Karpas-422 (cell line): ENCODE data around the gene STMP1. TPM values are rescaled to one million over a fixed set of nuclear protein-coding genes. Genes with fewer than 3 reads are reported as not detected.

Experiments used
- DNase-seq: peaks from one replicate; pipeline ENCODE4 v3.0.0-alpha.2; 2015
- H2AFZ ChIP-seq: fragments of 200-600 bp; sonication (generic); 2 replicates; pipeline ENCODE4 v1.6.1; 2014; ENCODE audit warnings: antibody characterized with exemption, low read length, mixed read lengths
- H3K27ac ChIP-seq: fragments of 200-600 bp; sonication (generic); 2 replicates; pipeline ENCODE4 v1.5.1; 2014; ENCODE audit warnings: mild to moderate bottlenecking, low read length, moderate library complexity
- H3K27me3 ChIP-seq: fragments of 200-600 bp; sonication (generic); 2 replicates; pipeline ENCODE4 v1.6.1; 2014; ENCODE audit warnings: low read length, mixed read lengths
- H3K36me3 ChIP-seq: fragments of 200-600 bp; sonication (generic); 2 replicates; pipeline ENCODE4 v1.6.1; 2014; ENCODE audit warnings: low read length, mixed read lengths; ENCODE audit not compliant: insufficient read depth
- H3K4me1 ChIP-seq: fragments of 200-600 bp; sonication (generic); 2 replicates; pipeline ENCODE4 v1.6.1; 2014; ENCODE audit warnings: mild to moderate bottlenecking, low read length, mixed read lengths
- H3K4me2 ChIP-seq: fragments of 200-600 bp; sonication (generic); 2 replicates; pipeline ENCODE4 v1.6.1; 2014; ENCODE audit warnings: low read length, low read depth, mild to moderate bottlenecking; ENCODE audit not compliant: poor library complexity, severe bottlenecking
- H3K4me3 ChIP-seq: fragments of 200-600 bp; sonication (generic); 2 replicates; pipeline ENCODE4 v1.5.1; 2014; ENCODE audit warnings: mild to moderate bottlenecking, antibody characterized with exemption, low read length, mixed read lengths
- H3K79me2 ChIP-seq: fragments of 200-600 bp; sonication (generic); 2 replicates; pipeline ENCODE4 v1.6.1; 2014; ENCODE audit warnings: mild to moderate bottlenecking, low read length, mixed read lengths
- H3K9ac ChIP-seq: fragments of 200-600 bp; sonication (generic); 2 replicates; pipeline ENCODE4 v1.6.0; 2014; ENCODE audit warnings: low read length
- H3K9me2 ChIP-seq: fragments of 200-600 bp; sonication (generic), shearing (Covaris generic); replicated peaks from 2 replicates; pipeline ENCODE4 v1.6.0; 2014; ENCODE audit warnings: mild to moderate bottlenecking, low read length, moderate library complexity; ENCODE audit not compliant: insufficient read depth
- H3K9me3 ChIP-seq: fragments of 300-700, 200-600 bp; sonication (generic); 2 replicates; pipeline ENCODE4 v1.6.1; 2014; ENCODE audit warnings: low read length, mixed read lengths
- H4K20me1 ChIP-seq: fragments of 200-600 bp; sonication (generic); 2 replicates; pipeline ENCODE4 v1.6.1; 2014; ENCODE audit warnings: mild to moderate bottlenecking, antibody characterized with exemption, low read length, low read depth; ENCODE audit not compliant: insufficient read depth
- total RNA-seq: library from RNA; depleted of rRNA; stranded (reverse); fragments of >200 nt; shearing (Covaris generic); gene quantifications from 2 replicates; pipeline ENCODE4 v1.2.3, GENCODE V29; 2014; ENCODE audit warnings: low replicate concordance

STMP1 gene
- total RNA-seq, 1 experiment from 2014 or later, result 30.4 TPM

- Histone ChIP-seq H4K20me1 (no peaks in the 10 kb centered on the region), H3K9me3 (no peaks in the 10 kb centered on the region), H3K4me2 (no peak overlapping the region), H3K79me2 (peaks cover 17% of the 10 kb centered on the region), H3K9ac (no peak overlapping the region), H3K27ac (no peak overlapping the region), H2AFZ (no peak overlapping the region), H3K36me3 (no peaks in the 10 kb centered on the region), H3K4me3 (no peak overlapping the region), H3K9me2 (no peaks in the 10 kb centered on the region), H3K27me3 (no peaks in the 10 kb centered on the region), H3K4me1 (peaks cover 15% of the 10 kb centered on the region)
- DNase-seq, result no peak
Measured at GRCh38 chr7:135658564-135658963, 3.8 kb upstream of the STMP1 start.

- no peaks in the 10 kb centered on the region for H3K9me2 ChIP-seq
- DNase-seq, result no peak
- peaks cover 25% of the 10 kb centered on the region for H3K79me2 ChIP-seq
- H3K4me2 ChIP-seq, result no peak overlapping the region
- no peaks in the 10 kb centered on the region for H3K27me3 ChIP-seq
- no peak overlapping the region for H3K9ac ChIP-seq
- no peak overlapping the region for H2AFZ ChIP-seq
- H4K20me1 ChIP-seq, result no peaks in the 10 kb centered on the region
- no peaks in the 10 kb centered on the region for H3K36me3 ChIP-seq
- H3K27ac ChIP-seq, result no peak overlapping the region
- H3K4me3 ChIP-seq, result no peak overlapping the region
- H3K4me1 ChIP-seq, result peaks cover 23% of the 10 kb centered on the region
- no peaks in the 10 kb centered on the region for H3K9me3 ChIP-seq
Measured at GRCh38 chr7:135659159-135659846, 3.0 kb upstream of the STMP1 start.

- peak overlapping the region; percentile 59 for H2AFZ ChIP-seq
- H3K9me3 ChIP-seq, result no peaks in the 10 kb centered on the region
- 0 out of 2 replicates have a peak, but pooled peaks cover 2% of the 10 kb centered on the region for H3K36me3 ChIP-seq
- peak overlapping the region; percentile 90 for H3K4me2 ChIP-seq
- peaks cover 47% of the 10 kb centered on the region for H3K79me2 ChIP-seq
- peaks cover 30% of the 10 kb centered on the region for H3K4me1 ChIP-seq
- H3K27me3 ChIP-seq, result no peaks in the 10 kb centered on the region
- peak overlapping the region; percentile 97 for H3K9ac ChIP-seq
- DNase-seq, result peak; percentile 53
- peak overlapping the region; percentile 47 for H3K27ac ChIP-seq
- no peaks in the 10 kb centered on the region for H3K9me2 ChIP-seq
- H4K20me1 ChIP-seq, result no peaks in the 10 kb centered on the region
- H3K4me3 ChIP-seq, result peak overlapping the region; percentile 83
Measured at GRCh38 chr7:135661311-135662122, 797 bp upstream of the STMP1 start.

- DNase-seq, result no peak
- Histone ChIP-seq H3K4me3 (peak overlapping the region; percentile 83), H3K79me2 (peaks cover 52% of the 10 kb centered on the region), H3K4me1 (peaks cover 30% of the 10 kb centered on the region), H3K36me3 (0 out of 2 replicates have a peak, but pooled peaks cover 6% of the 10 kb centered on the region), H3K9me3 (no peaks in the 10 kb centered on the region), H3K27me3 (no peaks in the 10 kb centered on the region), H4K20me1 (no peaks in the 10 kb centered on the region), H2AFZ (peak overlapping the region; percentile 59), H3K9me2 (no peaks in the 10 kb centered on the region), H3K4me2 (peak overlapping the region; percentile 90), H3K27ac (peak overlapping the region; percentile 47), H3K9ac (peak overlapping the region; percentile 97)
Measured at GRCh38 chr7:135662123-135662372, 266 bp upstream of the STMP1 start.

- Histone ChIP-seq H2AFZ (no peak overlapping the region), H3K27ac (no peak overlapping the region; the same call in 1 of the 2 replicates), H3K4me2 (peak overlapping the region; percentile 90), H3K4me1 (peaks cover 32% of the 10 kb centered on the region), H3K9me3 (no peaks in the 10 kb centered on the region), H4K20me1 (no peaks in the 10 kb centered on the region), H3K27me3 (no peaks in the 10 kb centered on the region), H3K4me3 (peak overlapping the region; percentile 83), H3K9me2 (no peaks in the 10 kb centered on the region), H3K79me2 (peaks cover 73% of the 10 kb centered on the region), H3K9ac (peak overlapping the region; percentile 97), H3K36me3 (peaks cover 12% of the 10 kb centered on the region; the same call in 1 of the 2 replicates)
- no peak for DNase-seq
Measured at GRCh38 chr7:135664046-135664589, 1.8 kb downstream of the STMP1 start.

- no peak for DNase-seq
- no peak overlapping the region for H3K4me3 ChIP-seq
- peak overlapping the region; percentile 90 for H3K4me2 ChIP-seq
- H3K4me1 ChIP-seq, result peaks cover 41% of the 10 kb centered on the region
- no peaks in the 10 kb centered on the region for H3K27me3 ChIP-seq
- no peaks in the 10 kb centered on the region for H3K9me3 ChIP-seq
- H3K9me2 ChIP-seq, result no peaks in the 10 kb centered on the region
- peaks cover 12% of the 10 kb centered on the region; the same call in 1 of the 2 replicates for H3K36me3 ChIP-seq
- H4K20me1 ChIP-seq, result no peaks in the 10 kb centered on the region
- no peak overlapping the region for H3K9ac ChIP-seq
- H3K79me2 ChIP-seq, result peaks cover 82% of the 10 kb centered on the region
- H2AFZ ChIP-seq, result no peak overlapping the region
- H3K27ac ChIP-seq, result no peak overlapping the region
Measured at GRCh38 chr7:135665042-135665441, 2.7 kb downstream of the STMP1 start.

GRCh38 chr7:135666156-135666555, 3.8 kb downstream of the STMP1 start:
- H3K4me3 ChIP-seq, result no peak overlapping the region

GRCh38 chr7:135666846-135667245, 4.5 kb downstream of the STMP1 start:
- no peaks in the 10 kb centered on the region for H3K9me3 ChIP-seq
- peaks cover 50% of the 10 kb centered on the region for H3K4me1 ChIP-seq
- peaks cover 12% of the 10 kb centered on the region; the same call in 1 of the 2 replicates for H3K36me3 ChIP-seq
- H3K27ac ChIP-seq, result no peak overlapping the region
- H3K27me3 ChIP-seq, result no peaks in the 10 kb centered on the region
- no peaks in the 10 kb centered on the region for H3K9me2 ChIP-seq
- no peaks in the 10 kb centered on the region for H4K20me1 ChIP-seq
- peaks cover 97% of the 10 kb centered on the region for H3K79me2 ChIP-seq
- no peak overlapping the region for H3K9ac ChIP-seq
- H2AFZ ChIP-seq, result no peak overlapping the region
- H3K4me2 ChIP-seq, result no peak overlapping the region
- no peak overlapping the region for H3K4me3 ChIP-seq
- DNase-seq, result no peak

More at GRCh38 chr7:135666156-135666555, 3.8 kb downstream of the STMP1 start:
- H3K9me2 ChIP-seq, result no peaks in the 10 kb centered on the region
- H3K9ac ChIP-seq, result no peak overlapping the region
- H3K36me3 ChIP-seq, result peaks cover 12% of the 10 kb centered on the region; the same call in 1 of the 2 replicates
- no peak overlapping the region for H3K27ac ChIP-seq
- H4K20me1 ChIP-seq, result no peaks in the 10 kb centered on the region
- no peaks in the 10 kb centered on the region for H3K9me3 ChIP-seq
- DNase-seq, result no peak
- peaks cover 93% of the 10 kb centered on the region for H3K79me2 ChIP-seq
- no peak overlapping the region for H2AFZ ChIP-seq
- H3K4me1 ChIP-seq, result peaks cover 51% of the 10 kb centered on the region
- no peaks in the 10 kb centered on the region for H3K27me3 ChIP-seq
- no peak overlapping the region for H3K4me2 ChIP-seq
